ENCODE results near the gene NUDT9. TPM values are rescaled to one million over a fixed set of nuclear protein-coding genes. Genes with fewer than 3 reads are reported as not detected.
A peak's percentile ranks its signal among the peaks of the same experiment; 100 is the strongest.
"Not testable (repeated sequence)": the region's sequence is repeated elsewhere in the genome, so short reads cannot be mapped to it uniquely, and the experiment has no call there.

Gene NUDT9
- total RNA-seq, 1 experiment from 2014 or later, result 40.7 TPM

- no peaks in the 10 kb centered on the region for H3K9me3 ChIP-seq (replicated peaks)
- H3K27ac ChIP-seq, result peak overlapping the region; percentile 18; the same call in 1 of the 2 replicates
- no peak for DNase-seq
- H3K27me3 ChIP-seq, result no peaks in the 10 kb centered on the region
- H3K4me1 ChIP-seq, result peaks cover 17% of the 10 kb centered on the region
- H3K36me3 ChIP-seq, result no peaks in the 10 kb centered on the region
- H3K4me3 ChIP-seq, result no peak overlapping the region
Measured at GRCh38 chr4:87420276-87420830, 2.0 kb upstream of the NUDT9 start.

GRCh38 chr4:87423317-87424098 is 1.1 kb downstream of the NUDT9 start:
- H3K36me3 ChIP-seq, result no peaks in the 10 kb centered on the region
- peak in 1 of 2 experiments; percentile 39 for DNase-seq
- H3K27ac ChIP-seq, result peak overlapping the region; percentile 72
- H3K4me1 ChIP-seq, result peaks cover 17% of the 10 kb centered on the region
- H3K4me3 ChIP-seq, result peak overlapping the region; percentile 66
- H3K9me3 ChIP-seq (replicated peaks), result no peaks in the 10 kb centered on the region
- no peaks in the 10 kb centered on the region for H3K27me3 ChIP-seq

GRCh38 chr4:87424099-87424543 is 1.7 kb downstream of the NUDT9 start:
- peak in 1 of 2 experiments; percentile 35 for DNase-seq
- H3K4me1 ChIP-seq, result peaks cover 15% of the 10 kb centered on the region
- not testable (repeated sequence) for H3K9me3 ChIP-seq (replicated peaks); H3K27me3 ChIP-seq; H3K27ac ChIP-seq; H3K36me3 ChIP-seq
- H3K4me3 ChIP-seq, result peak overlapping the region; percentile 66

- H3K27me3 ChIP-seq, result no peaks in the 10 kb centered on the region
- H3K27ac ChIP-seq, result no peak overlapping the region
- no peak overlapping the region for H3K4me3 ChIP-seq
- H3K36me3 ChIP-seq, result no peaks in the 10 kb centered on the region
- no peak for DNase-seq
- peaks cover 3% of the 10 kb centered on the region for H3K4me1 ChIP-seq
- no peaks in the 10 kb centered on the region for H3K9me3 ChIP-seq (replicated peaks)
Measured at GRCh38 chr4:87425711-87426110, 3.3 kb downstream of the NUDT9 start.

GRCh38 chr4:87426865-87427517 is 4.6 kb downstream of the NUDT9 start:
- Histone ChIP-seq H3K27me3 (no peaks in the 10 kb centered on the region), H3K27ac (no peak overlapping the region), H3K4me1 (peaks cover 3% of the 10 kb centered on the region), H3K36me3 (no peaks in the 10 kb centered on the region), H3K4me3 (no peak overlapping the region), H3K9me3 (replicated peaks) (no peaks in the 10 kb centered on the region)
- no peak for DNase-seq

GRCh38 chr4:87427518-87427868 is 5.1 kb downstream of the NUDT9 start:
- Histone ChIP-seq H3K9me3 (replicated peaks) (no peaks in the 10 kb centered on the region), H3K27me3 (no peaks in the 10 kb centered on the region), H3K4me1 (peaks cover 3% of the 10 kb centered on the region), H3K36me3 (no peaks in the 10 kb centered on the region), H3K27ac (no peak overlapping the region), H3K4me3 (no peak overlapping the region)
- no peak for DNase-seq

GRCh38 chr4:87428979-87429378 is 6.6 kb downstream of the NUDT9 start:
- Histone ChIP-seq H3K4me1 (no peaks in the 10 kb centered on the region), H3K27ac (no peak overlapping the region), H3K9me3 (replicated peaks) (no peaks in the 10 kb centered on the region), H3K27me3 (no peaks in the 10 kb centered on the region), H3K4me3 (no peak overlapping the region), H3K36me3 (no peaks in the 10 kb centered on the region)
- DNase-seq, result no peak

GRCh38 chr4:87430038-87430437 is 7.7 kb downstream of the NUDT9 start:
- Histone ChIP-seq H3K4me3 (no peak overlapping the region), H3K4me1 (no peaks in the 10 kb centered on the region), H3K27ac (no peak overlapping the region), H3K9me3 (replicated peaks) (no peaks in the 10 kb centered on the region), H3K36me3 (peaks cover 4% of the 10 kb centered on the region; the same call in 1 of the 2 replicates), H3K27me3 (no peaks in the 10 kb centered on the region)
- DNase-seq, result no peak

- H3K27ac ChIP-seq, result no peak overlapping the region
- no peaks in the 10 kb centered on the region for H3K4me1 ChIP-seq
- H3K27me3 ChIP-seq, result no peaks in the 10 kb centered on the region
- H3K9me3 ChIP-seq (replicated peaks), result no peaks in the 10 kb centered on the region
- peaks cover 18% of the 10 kb centered on the region for H3K36me3 ChIP-seq
- DNase-seq, result no peak
- H3K4me3 ChIP-seq, result no peak overlapping the region
Measured at GRCh38 chr4:87433342-87433741, 11.0 kb downstream of the NUDT9 start.

- Histone ChIP-seq H3K27me3 (no peaks in the 10 kb centered on the region), H3K4me1 (no peaks in the 10 kb centered on the region), H3K36me3 (peaks cover 37% of the 10 kb centered on the region), H3K27ac (no peak overlapping the region), H3K4me3 (no peak overlapping the region), H3K9me3 (replicated peaks) (no peaks in the 10 kb centered on the region)
- DNase-seq, result no peak
Measured at GRCh38 chr4:87442889-87443288, 20.5 kb downstream of the NUDT9 start.

GRCh38 chr4:87444741-87445140 is 22.4 kb downstream of the NUDT9 start:
- H3K36me3 ChIP-seq, result peaks cover 30% of the 10 kb centered on the region
- H3K27me3 ChIP-seq, result no peaks in the 10 kb centered on the region
- H3K27ac ChIP-seq, result no peak overlapping the region
- no peaks in the 10 kb centered on the region for H3K9me3 ChIP-seq (replicated peaks)
- no peak overlapping the region for H3K4me3 ChIP-seq
- DNase-seq, result no peak
- H3K4me1 ChIP-seq, result no peaks in the 10 kb centered on the region

GRCh38 chr4:87445964-87446363 is 23.6 kb downstream of the NUDT9 start:
- Histone ChIP-seq H3K9me3 (replicated peaks) (no peaks in the 10 kb centered on the region), H3K36me3 (peaks cover 38% of the 10 kb centered on the region), H3K4me1 (no peaks in the 10 kb centered on the region), H3K4me3 (no peak overlapping the region), H3K27ac (no peak overlapping the region), H3K27me3 (no peaks in the 10 kb centered on the region)
- no peak for DNase-seq

GRCh38 chr4:87446375-87446774 is 24.0 kb downstream of the NUDT9 start:
- H3K9me3 ChIP-seq (replicated peaks); H3K4me3 ChIP-seq; H3K27ac ChIP-seq; H3K27me3 ChIP-seq; H3K4me1 ChIP-seq; DNase-seq: not testable (repeated sequence)
- peaks cover 38% of the 10 kb centered on the region for H3K36me3 ChIP-seq

GRCh38 chr4:87451537-87451936 is 29.2 kb downstream of the NUDT9 start:
- no peak for DNase-seq
- no peaks in the 10 kb centered on the region for H3K4me1 ChIP-seq
- no peak overlapping the region for H3K27ac ChIP-seq
- no peaks in the 10 kb centered on the region for H3K27me3 ChIP-seq
- H3K36me3 ChIP-seq, result peaks cover 45% of the 10 kb centered on the region
- H3K9me3 ChIP-seq (replicated peaks), result no peaks in the 10 kb centered on the region
- no peak overlapping the region for H3K4me3 ChIP-seq

GRCh38 chr4:87458913-87459312 is 36.5 kb downstream of the NUDT9 start:
- peaks cover 33% of the 10 kb centered on the region for H3K36me3 ChIP-seq
- no peak for DNase-seq
- no peaks in the 10 kb centered on the region for H3K4me1 ChIP-seq
- H3K27ac ChIP-seq, result no peak overlapping the region
- H3K27me3 ChIP-seq, result no peaks in the 10 kb centered on the region
- H3K4me3 ChIP-seq, result no peak overlapping the region
- no peaks in the 10 kb centered on the region for H3K9me3 ChIP-seq (replicated peaks)
